ENCODE results near the gene GALE.

- TF ChIP-seq CTCF (IDR thresholded peaks at IDR 0.05), result no peak
- no peak for TF ChIP-seq POLR2AphosphoS5 (IDR thresholded peaks at IDR 0.05)
- TF ChIP-seq POLR2A (IDR thresholded peaks at IDR 0.05), result no peak
Observed at GRCh38 chr1:23817633-23818032, 17.1 kb upstream of the GALE start.
